Measurements from ENCODE around the gene CRACR2A. TPM values are rescaled to one million over a fixed set of nuclear protein-coding genes. Genes with fewer than 3 reads are reported as not detected.

Gene CRACR2A
- total RNA-seq, 1 experiment from 2014 or later: not detected

DNA sequence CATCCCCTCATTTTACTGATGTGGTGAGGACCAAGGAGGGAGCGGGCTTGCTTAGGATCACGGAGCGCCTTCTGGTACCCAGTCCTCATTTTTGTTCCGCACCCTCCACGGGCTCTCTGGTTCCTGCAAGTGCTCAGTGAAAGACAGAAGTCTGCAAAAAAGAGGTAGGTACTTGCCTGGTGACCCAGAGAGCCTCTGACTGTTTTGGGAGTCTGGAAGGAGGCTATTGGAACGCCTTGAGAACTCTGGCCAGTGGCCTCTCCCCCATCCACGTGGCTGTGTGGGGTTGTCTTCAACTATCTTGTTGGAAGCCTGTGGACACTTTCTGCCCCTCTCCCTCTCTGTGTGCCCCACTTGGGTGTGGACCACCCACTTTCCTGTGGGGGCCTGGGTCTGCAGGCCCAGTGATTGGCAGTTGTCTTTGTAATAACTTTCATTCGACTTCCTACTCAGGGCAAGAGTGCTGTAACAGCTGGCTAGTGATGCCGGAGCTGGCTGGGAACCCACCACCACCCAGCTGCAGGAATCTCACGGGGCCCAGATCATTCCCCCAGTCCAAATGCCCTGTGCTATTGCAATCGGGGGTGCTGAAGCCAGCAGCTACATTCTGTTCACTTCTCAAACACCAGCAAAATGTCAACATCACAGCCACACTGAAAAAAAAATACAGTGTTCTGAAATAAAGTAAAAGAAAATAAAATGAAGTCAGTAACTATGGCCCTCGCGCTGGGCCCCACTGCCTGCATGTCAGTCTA is 139.1 kb downstream of the CRACR2A start:
- DNase-seq: no peak
- H3K4me1 ChIP-seq (ENCODE audit: insufficient read depth, low read length): no peaks in the 10 kb centered on the region
- no peaks in the 10 kb centered on the region for H3K36me3 ChIP-seq (ENCODE audit: low read depth, low read length)
- no TSS peak for BruUV-seq (replicated peaks)
- intact Hi-C loops (cut with micrococcal nuclease): no loop called here
- no peak overlapping the region for H3K9ac ChIP-seq (ENCODE audit: low read length)
- ChIA-PET POLR2A (ENCODE audit: unreplicated experiment) (no interaction called here), CTCF (no interaction called here)
- no peaks in the 10 kb centered on the region for H4K20me1 ChIP-seq (ENCODE audit: low read length)
- H3K27me3 ChIP-seq (ENCODE audit: low read length): peaks cover 26% of the 10 kb centered on the region
- no peaks in the 10 kb centered on the region for H3K9me3 ChIP-seq (ENCODE audit: low read length)
- no peak for ATAC-seq
- no peak overlapping the region for H2AFZ ChIP-seq (ENCODE audit: low read length)
- no peak overlapping the region for H3K27ac ChIP-seq (ENCODE audit: low read length)
- no peaks in the 10 kb centered on the region for H3K9me2 ChIP-seq (replicated peaks; ENCODE audit: low read length)
- no peak for TF ChIP-seq EZH2phosphoT487 (IDR thresholded peaks at IDR 0.05; ENCODE audit: borderline replicate concordance, low read length)
- no peak for TF ChIP-seq CTCF (conservative IDR thresholded peaks at IDR 0.05; ENCODE audit: low read depth, low read length)
- no peak for TF ChIP-seq EZH2 (IDR thresholded peaks at IDR 0.05; ENCODE audit: low read length, unreplicated experiment)
- H3K79me2 ChIP-seq (ENCODE audit: low read length): no peaks in the 10 kb centered on the region
- no peak overlapping the region for H3K4me3 ChIP-seq (ENCODE audit: low read length)
- no peak overlapping the region for H3K4me2 ChIP-seq (ENCODE audit: low read length)
- H3F3A ChIP-seq (ENCODE audit: low read length, unreplicated experiment): no peaks in the 10 kb centered on the region

GRCh38 chr12:3611860-3612703 is 140.8 kb downstream of the CRACR2A start:
- H3K9ac ChIP-seq (ENCODE audit: low read length): no peak overlapping the region
- H4K20me1 ChIP-seq (ENCODE audit: low read length): no peaks in the 10 kb centered on the region
- H3K9me3 ChIP-seq (ENCODE audit: low read length): no peaks in the 10 kb centered on the region
- ATAC-seq (no peak), DNase-seq (no peak)
- no peaks in the 10 kb centered on the region for H3K4me1 ChIP-seq (ENCODE audit: insufficient read depth, low read length)
- H3K27me3 ChIP-seq (ENCODE audit: low read length): peaks cover 25% of the 10 kb centered on the region; the same call in 1 of the 2 replicates
- H3K4me2 ChIP-seq (ENCODE audit: low read length): no peak overlapping the region
- BruUV-seq (replicated peaks): no TSS peak
- H3K27ac ChIP-seq (ENCODE audit: low read length): no peak overlapping the region
- H3K79me2 ChIP-seq (ENCODE audit: low read length): no peaks in the 10 kb centered on the region
- ChIA-PET POLR2A (ENCODE audit: unreplicated experiment) (no interaction called here), CTCF (no interaction called here)
- intact Hi-C loops (cut with micrococcal nuclease): no loop called here
- H2AFZ ChIP-seq (ENCODE audit: low read length): no peak overlapping the region
- H3K36me3 ChIP-seq (ENCODE audit: low read depth, low read length): no peaks in the 10 kb centered on the region
- H3K4me3 ChIP-seq (ENCODE audit: low read length): no peak overlapping the region
- no peak for TF ChIP-seq CTCF (conservative IDR thresholded peaks at IDR 0.05; ENCODE audit: low read depth, low read length)
- TF ChIP-seq EZH2phosphoT487 (IDR thresholded peaks at IDR 0.05; ENCODE audit: borderline replicate concordance, low read length): no peak
- TF ChIP-seq EZH2 (IDR thresholded peaks at IDR 0.05; ENCODE audit: low read length, unreplicated experiment): no peak
- no peaks in the 10 kb centered on the region for H3K9me2 ChIP-seq (replicated peaks; ENCODE audit: low read length)
- no peaks in the 10 kb centered on the region for H3F3A ChIP-seq (ENCODE audit: low read length, unreplicated experiment)

- POLR2A ChIA-PET (ENCODE audit: unreplicated experiment): no interaction called here
Measured at GRCh38 chr12:3607821-3608220, 145.1 kb downstream of the CRACR2A start.

More at GRCh38 chr12:3607821-3608220, 145.1 kb downstream of the CRACR2A start:
- ATAC-seq: no peak
- Histone ChIP-seq H3K9me3 (ENCODE audit: low read length) (no peaks in the 10 kb centered on the region), H3K27ac (ENCODE audit: low read length) (no peak overlapping the region), H3K9ac (ENCODE audit: low read length) (no peak overlapping the region), H3K79me2 (ENCODE audit: low read length) (no peaks in the 10 kb centered on the region), H3K27me3 (ENCODE audit: low read length) (peaks cover 37% of the 10 kb centered on the region), H3K9me2 (replicated peaks; ENCODE audit: low read length) (no peaks in the 10 kb centered on the region), H3K4me1 (ENCODE audit: insufficient read depth, low read length) (no peaks in the 10 kb centered on the region; the same call in 1 of the 2 replicates), H3K4me3 (ENCODE audit: low read length) (no peak overlapping the region), H3K36me3 (ENCODE audit: low read depth, low read length) (no peaks in the 10 kb centered on the region), H4K20me1 (ENCODE audit: low read length) (no peaks in the 10 kb centered on the region), H2AFZ (ENCODE audit: low read length) (no peak overlapping the region), H3K4me2 (ENCODE audit: low read length) (no peak overlapping the region), H3F3A (ENCODE audit: low read length, unreplicated experiment) (no peaks in the 10 kb centered on the region)
- CTCF ChIA-PET: no interaction called here
- intact Hi-C loops (cut with micrococcal nuclease): no loop called here
- TF ChIP-seq EZH2 (IDR thresholded peaks at IDR 0.05; ENCODE audit: low read length, unreplicated experiment) (no peak), CTCF (conservative IDR thresholded peaks at IDR 0.05; ENCODE audit: low read depth, low read length) (no peak), EZH2phosphoT487 (IDR thresholded peaks at IDR 0.05; ENCODE audit: borderline replicate concordance, low read length) (no peak)
- DNase-seq: no peak
- no TSS peak for BruUV-seq (replicated peaks)
